NCI-H510A (cell line): ENCODE measurements around the gene CHML.
"Not testable (repeated sequence)": the region's sequence is repeated elsewhere in the genome, so short reads cannot be mapped to it uniquely, and the experiment has no call there.

Source experiments
- DNase-seq: peaks from one replicate; lab custom pipeline; 2025; lab: John Stamatoyannopoulos, UW

CHML gene

GRCh38 chr1:241640149-241640866, at the start of gene CHML, which contains the start of gene OPN3:
Gene CHML (minus strand): TSS chr1:241640369. CDS start chr1:241635766, 4,603 bp downstream.
Gene OPN3 (minus strand): TSS chr1:241640369. CDS start chr1:241640254, 115 bp downstream.
- peak; percentile 86 for DNase-seq

- no peak for DNase-seq
These were observed 48.8 kb upstream of the CHML start for GRCh38 chr1:241688940-241689368.

- no peak for DNase-seq
These were observed 43.9 kb upstream of the CHML start for GRCh38 chr1:241684108-241684507.

- DNase-seq, result no peak
These were observed 42.8 kb upstream of the CHML start for GRCh38 chr1:241682921-241683320.

- DNase-seq, result not testable (repeated sequence)
These were observed 41.8 kb upstream of the CHML start for GRCh38 chr1:241681861-241682448.

- no peak for DNase-seq
These were observed 39.8 kb upstream of the CHML start for GRCh38 chr1:241679961-241680360.

- no peak for DNase-seq
These were observed 39.2 kb upstream of the CHML start for GRCh38 chr1:241679404-241679803.

GRCh38 chr1:241678536-241678935, 38.4 kb upstream of the CHML start:
- no peak for DNase-seq

- no peak for DNase-seq
These were observed 37.0 kb upstream of the CHML start for GRCh38 chr1:241677201-241677600.

- no peak for DNase-seq
These were observed 35.8 kb upstream of the CHML start for GRCh38 chr1:241675983-241676382.

GRCh38 chr1:241674805-241675384, 34.7 kb upstream of the CHML start:
- DNase-seq, result no peak

- no peak for DNase-seq
These were observed 32.1 kb upstream of the CHML start for GRCh38 chr1:241672301-241672700.

GRCh38 chr1:241666419-241666818, 26.2 kb upstream of the CHML start:
- no peak for DNase-seq

GRCh38 chr1:241660424-241660972, 20.3 kb upstream of the CHML start:
- no peak for DNase-seq

- not testable (repeated sequence) for DNase-seq
These were observed 18.8 kb upstream of the CHML start for GRCh38 chr1:241659016-241659415.

- DNase-seq, result no peak
These were observed 18.1 kb upstream of the CHML start for GRCh38 chr1:241658081-241658793.

GRCh38 chr1:241654641-241655040, 14.5 kb upstream of the CHML start:
- no peak for DNase-seq

GRCh38 chr1:241654019-241654418, 13.8 kb upstream of the CHML start:
- DNase-seq, result no peak

GRCh38 chr1:241652012-241652411, 11.8 kb upstream of the CHML start, which contains the start of gene WDR64:
Gene WDR64 (plus strand): TSS chr1:241652281. CDS start chr1:241652485, 204 bp downstream.
- DNase-seq, result no peak

- DNase-seq, result no peak
These were observed 8.0 kb upstream of the CHML start for GRCh38 chr1:241648159-241648558.

GRCh38 chr1:241647658-241648057, 7.5 kb upstream of the CHML start:
- no peak for DNase-seq

- no peak for DNase-seq
These were observed 6.0 kb upstream of the CHML start for GRCh38 chr1:241646201-241646600.
